ENCODE measurements around the gene DSCAM.

DSCAM gene

GRCh38 chr21:40534886-40535285, 312.1 kb downstream of the DSCAM start:
- DNase-seq (ENCODE audit: low spot score), result no peak

DNA sequence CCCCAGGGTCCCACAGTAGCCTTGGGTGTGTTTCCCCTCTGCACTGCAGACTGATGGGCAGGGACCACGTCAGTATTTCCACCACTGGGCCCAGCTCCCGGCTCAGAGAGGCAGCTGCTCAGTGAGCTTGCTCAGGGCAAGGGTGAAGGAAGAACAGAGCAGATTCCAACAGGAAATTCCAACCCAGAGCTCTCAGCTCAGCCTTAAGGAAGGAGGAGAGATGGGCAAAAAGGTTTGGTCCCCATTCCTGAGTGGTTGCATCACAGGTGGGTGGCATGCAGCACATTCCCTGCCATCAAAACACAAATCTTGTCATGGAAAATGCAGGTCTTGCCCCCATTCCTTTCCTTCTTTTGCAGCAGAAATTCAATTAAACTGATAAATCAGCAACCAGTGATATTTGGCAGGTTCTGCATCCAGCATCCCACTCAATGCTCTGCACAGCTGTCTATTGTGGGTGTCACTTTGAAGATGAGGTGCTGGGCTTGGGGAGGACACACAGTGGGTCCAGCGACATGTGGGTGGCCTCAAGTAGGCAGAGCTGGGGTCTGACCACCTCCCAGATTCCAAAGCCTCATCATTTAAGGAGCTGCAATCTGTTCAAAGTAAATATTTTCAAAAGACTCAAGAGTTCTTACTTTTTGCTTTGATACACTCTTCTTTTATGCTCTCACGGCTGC, 315.4 kb downstream of the DSCAM start:
- no peak for DNase-seq (ENCODE audit: low spot score)

- DNase-seq (ENCODE audit: low spot score), result no peak
Measured at GRCh38 chr21:40531016-40531415, 315.9 kb downstream of the DSCAM start.

DNA sequence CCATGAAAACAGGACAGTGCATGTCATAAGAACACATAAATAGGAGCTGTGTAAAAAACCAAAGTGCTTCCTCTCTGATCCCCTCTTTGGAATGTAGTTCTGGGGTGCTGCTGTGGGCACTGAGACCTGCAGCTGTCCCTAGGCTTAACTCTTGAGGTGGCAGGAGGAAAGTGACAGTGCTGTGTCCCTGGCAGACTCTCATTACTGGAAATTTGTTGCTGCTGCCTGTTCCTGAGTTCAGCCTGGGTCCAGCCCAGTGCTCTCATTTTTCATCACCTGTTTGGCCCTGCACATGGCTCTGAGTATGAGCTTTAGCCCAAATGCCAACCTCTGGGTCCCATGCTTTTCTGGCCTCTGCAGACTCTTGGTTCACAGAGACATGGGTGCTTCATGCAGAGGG, 329.3 kb downstream of the DSCAM start:
- no peak for DNase-seq (ENCODE audit: low spot score)

DNA sequence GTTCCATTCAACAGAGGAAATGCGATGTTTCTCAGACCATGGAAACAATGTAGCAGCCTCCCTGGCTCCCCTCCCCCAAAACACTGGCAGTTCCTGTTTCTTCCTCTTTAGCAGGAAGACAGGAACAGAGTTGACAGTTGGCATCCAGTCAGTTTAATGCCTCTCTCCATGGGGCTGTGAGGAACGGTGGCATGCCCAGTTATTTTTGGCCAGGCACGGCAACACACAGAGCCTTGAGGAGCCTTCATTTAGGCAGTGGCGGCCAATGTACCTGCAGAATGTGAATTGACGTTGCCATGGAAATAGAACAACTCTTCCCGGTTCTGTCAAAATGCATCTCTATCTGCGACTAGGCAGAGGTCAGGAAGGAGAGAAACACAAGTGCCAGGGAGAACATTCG, 330.6 kb downstream of the DSCAM start:
- DNase-seq (ENCODE audit: low spot score), result no peak

GRCh38 chr21:40512590-40512989, 334.4 kb downstream of the DSCAM start:
- DNase-seq (ENCODE audit: low spot score), result no peak

GRCh38 chr21:40507978-40508377, 339.0 kb downstream of the DSCAM start:
- DNase-seq (ENCODE audit: low spot score), result no peak

GRCh38 chr21:40505681-40506080, 341.3 kb downstream of the DSCAM start:
- DNase-seq (ENCODE audit: low spot score), result no peak

DNA sequence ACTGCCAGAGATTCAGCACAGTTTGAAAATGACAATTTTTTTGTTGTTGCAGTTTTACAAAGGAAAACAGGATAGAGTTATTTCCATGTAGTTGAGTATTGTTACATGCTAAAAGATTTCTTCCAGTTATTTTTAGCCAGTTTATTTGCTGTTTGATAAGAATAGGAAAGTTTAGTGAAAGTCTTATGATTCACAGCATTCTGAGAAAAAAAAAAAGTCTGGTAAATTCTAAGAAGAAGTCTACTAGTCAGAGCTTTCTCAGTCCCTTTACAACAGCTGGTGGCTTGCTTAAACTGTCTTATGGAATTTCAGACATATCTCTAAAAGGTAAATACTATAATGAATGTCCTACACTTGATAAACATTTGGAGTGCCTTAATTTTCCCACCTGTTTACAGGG, 341.7 kb downstream of the DSCAM start:
- no peak for DNase-seq (ENCODE audit: low spot score)

DNA sequence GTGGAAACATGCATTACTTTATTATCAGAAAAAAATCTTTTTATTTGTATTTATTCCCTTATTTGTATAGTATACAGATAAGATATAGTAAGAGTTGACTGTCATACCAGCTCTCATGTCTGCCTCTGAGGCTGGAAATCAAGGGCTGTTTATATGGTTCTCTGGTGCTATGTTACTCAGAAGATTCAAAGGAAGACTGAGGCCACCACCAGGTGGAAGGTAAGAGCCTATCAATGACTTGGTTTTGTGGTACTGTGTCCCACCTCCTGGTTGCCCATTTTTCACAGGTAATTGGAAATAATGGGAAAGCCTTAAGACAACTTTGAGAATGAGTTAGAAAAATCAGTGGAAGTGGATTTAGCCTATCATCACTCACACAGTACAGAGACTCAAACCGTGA, 342.1 kb downstream of the DSCAM start:
- no peak for DNase-seq (ENCODE audit: low spot score)

GRCh38 chr21:40496116-40496515, 350.8 kb downstream of the DSCAM start:
- no peak for DNase-seq (ENCODE audit: low spot score)

DNA sequence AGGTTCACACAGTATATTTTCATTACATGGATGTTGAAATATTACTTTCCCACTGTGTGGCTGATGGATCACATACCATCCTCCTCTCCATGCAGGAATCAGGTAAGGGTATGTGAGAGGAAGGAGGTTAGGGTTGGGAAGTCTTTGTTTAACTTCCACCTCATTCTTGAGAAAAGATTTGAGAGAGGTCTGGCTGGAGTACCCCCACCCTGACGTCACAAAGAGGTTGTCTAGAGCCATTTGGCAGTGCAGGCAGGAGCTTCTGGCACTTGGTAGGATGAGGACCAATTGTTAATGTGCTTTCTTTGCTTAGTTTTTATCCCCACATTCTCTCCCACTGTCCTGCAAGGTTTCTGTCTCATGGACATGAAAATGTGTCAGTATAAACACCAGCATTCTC, 356.6 kb downstream of the DSCAM start:
- no peak for DNase-seq (ENCODE audit: low spot score)

DNA sequence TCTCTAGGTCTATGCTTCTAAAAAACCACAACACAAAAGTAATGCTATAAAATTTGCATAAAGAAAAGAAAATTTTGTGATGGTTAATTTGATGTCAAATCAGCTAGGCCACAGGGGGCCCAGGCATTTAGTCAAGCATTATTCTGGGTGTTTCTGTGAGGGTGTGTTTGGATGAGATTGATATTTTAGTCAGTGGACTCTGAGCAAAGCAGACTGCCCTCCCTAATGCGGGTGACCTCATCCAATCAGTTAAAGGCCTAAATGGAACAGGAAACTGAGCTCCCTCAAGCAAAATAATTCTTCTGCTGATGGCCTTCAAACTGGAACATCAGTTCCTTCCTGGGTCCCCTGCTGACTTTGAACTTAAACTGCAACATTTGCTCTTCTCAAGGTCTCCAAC, 358.0 kb downstream of the DSCAM start:
- no peak for DNase-seq (ENCODE audit: low spot score)

- DNase-seq (ENCODE audit: low spot score), result no peak
Measured at GRCh38 chr21:40481764-40482163, 365.2 kb downstream of the DSCAM start.

GRCh38 chr21:40474513-40474912, 372.4 kb downstream of the DSCAM start:
- no peak for DNase-seq (ENCODE audit: low spot score)

DNA sequence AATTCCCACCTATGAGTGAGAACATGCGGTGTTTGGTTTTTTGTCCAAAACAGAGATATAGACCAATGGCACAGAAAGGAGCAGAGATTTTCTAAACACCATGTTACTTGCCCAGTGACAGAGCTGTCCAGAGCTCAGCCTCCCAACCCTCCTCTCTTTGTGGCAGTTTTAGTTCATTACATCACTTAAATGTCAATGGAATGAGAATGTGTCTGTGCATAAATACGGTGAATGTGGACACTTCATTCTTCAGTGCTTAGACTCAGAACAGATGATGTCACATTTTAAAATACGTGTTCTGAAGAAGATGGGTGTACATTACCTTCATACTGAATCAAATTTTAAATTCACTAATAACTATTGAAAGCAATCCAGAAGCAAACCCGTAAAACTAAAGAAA, 374.9 kb downstream of the DSCAM start:
- no peak for DNase-seq (ENCODE audit: low spot score)

DNA sequence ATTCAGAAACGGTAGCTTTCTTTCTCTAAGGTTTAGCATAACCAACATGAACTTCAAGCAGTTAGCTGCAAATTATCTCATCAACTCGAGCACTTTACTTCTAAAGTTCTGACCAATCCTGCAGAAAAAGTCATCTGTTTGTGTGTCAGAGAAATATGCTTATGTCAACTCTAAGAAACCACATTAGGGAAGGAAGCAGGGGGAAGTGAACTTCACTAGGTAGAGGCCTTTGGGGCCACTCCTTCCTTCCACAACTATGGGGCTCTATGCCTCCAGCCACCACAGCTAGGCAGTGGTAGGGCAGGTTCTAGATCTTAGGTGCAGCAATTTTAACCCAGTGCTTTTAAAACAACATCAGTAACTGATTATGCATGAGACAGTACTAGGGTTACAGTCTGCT, 375.9 kb downstream of the DSCAM start:
- DNase-seq (ENCODE audit: low spot score), result no peak

GRCh38 chr21:40466893-40467483, 380.0 kb downstream of the DSCAM start:
- no peak for DNase-seq (ENCODE audit: low spot score)

GRCh38 chr21:40465382-40465781, 381.6 kb downstream of the DSCAM start:
- no peak for DNase-seq (ENCODE audit: low spot score)

DNA sequence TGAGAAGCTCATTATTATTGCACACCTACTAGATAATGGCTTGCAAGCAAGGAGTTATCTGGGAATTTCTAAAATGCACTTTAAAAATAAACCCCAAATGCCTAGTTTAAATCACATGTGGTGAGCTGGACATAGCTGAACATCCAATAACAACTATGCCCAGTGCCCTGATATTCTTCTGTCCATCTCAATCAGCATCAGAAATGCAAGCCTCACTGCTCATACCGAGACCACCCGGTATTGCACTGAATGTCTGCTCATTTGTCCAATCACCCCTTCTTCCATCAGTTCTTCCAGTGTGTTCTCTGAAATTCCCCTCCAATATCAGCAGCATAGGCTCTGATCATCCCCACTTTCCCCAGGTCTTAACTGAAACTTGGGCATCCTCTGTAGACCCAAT, 383.8 kb downstream of the DSCAM start:
- DNase-seq (ENCODE audit: low spot score), result no peak

DNA sequence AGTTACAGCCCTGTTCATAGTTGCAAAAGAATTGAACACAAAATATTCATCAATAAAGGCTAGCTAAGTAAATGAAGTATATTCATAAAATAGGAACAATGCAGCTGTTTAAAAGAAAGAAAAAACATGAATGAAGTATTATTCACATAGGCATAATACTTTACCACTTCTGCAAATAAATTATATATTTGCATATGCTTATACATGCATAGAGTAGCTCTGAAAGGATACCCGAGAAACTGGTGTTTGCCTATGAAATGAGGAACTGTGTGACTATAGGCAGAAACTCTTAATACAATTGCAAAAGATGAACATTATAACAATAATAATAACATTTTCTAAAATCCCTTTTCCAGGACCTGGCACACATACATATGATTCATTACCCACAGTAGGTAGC, 385.9 kb downstream of the DSCAM start:
- DNase-seq (ENCODE audit: low spot score), result no peak

GRCh38 chr21:40457741-40458140, 389.2 kb downstream of the DSCAM start:
- DNase-seq (ENCODE audit: low spot score), result no peak

GRCh38 chr21:40454057-40454456, 392.9 kb downstream of the DSCAM start:
- no peak for DNase-seq (ENCODE audit: low spot score)

- no peak for DNase-seq (ENCODE audit: low spot score)
Measured at GRCh38 chr21:40453183-40453582, 393.8 kb downstream of the DSCAM start.

Data from AG20443 (cell line).